ENCODE measurements around the gene SREBF1. TPM values are rescaled to one million over a fixed set of nuclear protein-coding genes. Genes with fewer than 3 reads are reported as not detected.

SREBF1 gene
- total RNA-seq, 3 donors from 2014 or later (not counting 1 experiment from before 2014, with no cell fraction given) = 80.7 to 208 (median 119) TPM

- Histone ChIP-seq H3K27ac (ENCODE audit: low read length) (no peak overlapping the region), H3K36me3 (ENCODE audit: control insufficient read depth, insufficient read depth, low read length) (peaks cover 27% of the 10 kb centered on the region), H3K4me1 (ENCODE audit: control insufficient read depth, insufficient read depth, low read length) (peaks cover 30% of the 10 kb centered on the region), H3K9me3 (ENCODE audit: control insufficient read depth, insufficient read depth, low read length) (no peaks in the 10 kb centered on the region), H3K4me3 (ENCODE audit: low read length) (no peak overlapping the region), H3K27me3 (ENCODE audit: control insufficient read depth, insufficient read depth, low read length) (no peaks in the 10 kb centered on the region)
- Mint-ChIP-seq H3K4me1 (peaks cover 25 to 39% of the 10 kb centered on the region in 2 donors), H3K27me3 (ENCODE audit: low read depth in 2 of 2) (no peaks in the 10 kb centered on the region), H3K36me3 (no peaks in the 10 kb centered on the region), H3K9me3 (no peaks in the 10 kb centered on the region), H3K27ac (peak overlapping the region in 1 of 2 donors; percentile 93), H3K4me3 (no peak overlapping the region)
- TF ChIP-seq CTCF (IDR thresholded peaks at IDR 0.05) = no peak
- intact Hi-C loops (cut with micrococcal nuclease) = no loop called here
- ATAC-seq (no peak), DNase-seq (no peak)
- 98% methylated on average over 12 of the region's 12 CpGs for WGBS (ENCODE audit: insufficient coverage)
These were observed 41.5 kb downstream of the SREBF1 start for GRCh38 chr17:17795296-17795695.

- H3K27ac Mint-ChIP-seq = peak overlapping the region; percentile 82 to 93
- Histone ChIP-seq H3K9me3 (ENCODE audit: control insufficient read depth, insufficient read depth, low read length) (no peaks in the 10 kb centered on the region), H3K27me3 (ENCODE audit: control insufficient read depth, insufficient read depth, low read length) (no peaks in the 10 kb centered on the region), H3K36me3 (ENCODE audit: control insufficient read depth, insufficient read depth, low read length) (peaks cover 27% of the 10 kb centered on the region), H3K4me3 (ENCODE audit: low read length) (no peak overlapping the region), H3K27ac (ENCODE audit: low read length) (no peak overlapping the region), H3K4me1 (ENCODE audit: control insufficient read depth, insufficient read depth, low read length) (peaks cover 30% of the 10 kb centered on the region)
- 97% methylated on average over 31 of the region's 31 CpGs for WGBS (ENCODE audit: insufficient coverage)
- ATAC-seq = no peak
- peaks cover 25 to 37% of the 10 kb centered on the region in 2 donors for H3K4me1 Mint-ChIP-seq
- no peak for TF ChIP-seq CTCF (IDR thresholded peaks at IDR 0.05)
- no peaks in the 10 kb centered on the region for H3K27me3 Mint-ChIP-seq (ENCODE audit: low read depth in 2 of 2)
- no peaks in the 10 kb centered on the region for H3K36me3 Mint-ChIP-seq
- intact Hi-C loops (cut with micrococcal nuclease) = loop anchor here (5.0 kb wide), 1 partner anchor 43 kb away; the partner anchor contains the start of gene SREBF1
- H3K9me3 Mint-ChIP-seq = no peaks in the 10 kb centered on the region
- H3K4me3 Mint-ChIP-seq = no peak overlapping the region
- no peak for DNase-seq
These were observed 42.4 kb downstream of the SREBF1 start for GRCh38 chr17:17794382-17794781.

- ATAC-seq (no peak), DNase-seq (no peak)
- Mint-ChIP-seq H3K27ac (peak overlapping the region; percentile 82 to 93), H3K4me3 (peak overlapping the region; percentile 83), H3K27me3 (ENCODE audit: low read depth in 2 of 2) (no peaks in the 10 kb centered on the region), H3K4me1 (peaks cover 25 to 38% of the 10 kb centered on the region in 2 donors), H3K36me3 (no peaks in the 10 kb centered on the region), H3K9me3 (no peaks in the 10 kb centered on the region)
- WGBS (ENCODE audit: insufficient coverage) = 95% methylated on average over 30 of the region's 30 CpGs
- TF ChIP-seq CTCF (IDR thresholded peaks at IDR 0.05) = no peak
- no peak overlapping the region for H3K4me3 ChIP-seq (ENCODE audit: low read length)
- H3K27me3 ChIP-seq (ENCODE audit: control insufficient read depth, insufficient read depth, low read length) = no peaks in the 10 kb centered on the region
- intact Hi-C loops (cut with micrococcal nuclease) = loop anchor here (1.0 to 5.0 kb wide), 3 partner anchors 43 to 130 kb away; partner anchors contain the start of gene SREBF1
- no peaks in the 10 kb centered on the region for H3K9me3 ChIP-seq (ENCODE audit: control insufficient read depth, insufficient read depth, low read length)
- H3K27ac ChIP-seq (ENCODE audit: low read length) = peak overlapping the region; percentile 80
- peaks cover 21% of the 10 kb centered on the region for H3K36me3 ChIP-seq (ENCODE audit: control insufficient read depth, insufficient read depth, low read length)
- H3K4me1 ChIP-seq (ENCODE audit: control insufficient read depth, insufficient read depth, low read length) = peaks cover 30% of the 10 kb centered on the region
These were observed 43.2 kb downstream of the SREBF1 start for GRCh38 chr17:17793378-17794214.

Data from natural killer cell (primary cell).